Activated CD8-positive, alpha-beta memory T cell treated with anti-CD3 and anti-CD28 coated beads, Interleukin-2, amount 10 ng/mL, durations not matched to agents 7 days and 5 days (primary cell): ENCODE measurements around the gene SLITRK5. TPM values are rescaled to one million over a fixed set of nuclear protein-coding genes. Genes with fewer than 3 reads are reported as not detected.

Experiments
- ATAC-seq: fragments of 150-1000 bp; cut with Tn5 transposase; one replicate; pipeline ENCODE4 v1.10.0; 2021; ENCODE audit warnings: moderate library complexity
- CTCF ChIA-PET: fragments of 350-600 bp; sonication (Branson Sonifier 250); formaldehyde crosslinking; loops from one replicate; lab custom pipeline; 2021; ENCODE audit warnings: antibody characterized with exemption; lab: Charles Lee
- DNase-seq: peaks from one replicate; pipeline ENCODE4 v3.0.0-alpha.2; 2020
- H3K27ac Mint-ChIP-seq: one replicate; pipeline ENCODE4 v1.8.0; 2021; ENCODE audit warnings: mild to moderate bottlenecking, mixed read lengths
- H3K27me3 Mint-ChIP-seq: one replicate; pipeline ENCODE4 v1.8.0; 2021; ENCODE audit warnings: mixed read lengths
- H3K36me3 Mint-ChIP-seq: one replicate; pipeline ENCODE4 v1.8.0; 2021; ENCODE audit warnings: mild to moderate bottlenecking, mixed read lengths
- H3K4me1 Mint-ChIP-seq: one replicate; pipeline ENCODE4 v1.8.0; 2021; ENCODE audit warnings: mixed read lengths
- H3K4me3 Mint-ChIP-seq: one replicate; pipeline ENCODE4 v1.8.0; 2021; ENCODE audit warnings: mild to moderate bottlenecking, moderate library complexity, mixed read lengths
- H3K9me3 Mint-ChIP-seq: one replicate; pipeline ENCODE4 v1.8.0; 2022; ENCODE audit warnings: low read depth, mixed read lengths
- total RNA-seq, 2 experiments: library from RNA; stranded (reverse); gene quantifications; one replicate each; pipeline ENCODE4 v1.2.3, GENCODE V29; 2021

SLITRK5 gene
- total RNA-seq, 2 experiments from 2014 or later = not detected

DNA sequence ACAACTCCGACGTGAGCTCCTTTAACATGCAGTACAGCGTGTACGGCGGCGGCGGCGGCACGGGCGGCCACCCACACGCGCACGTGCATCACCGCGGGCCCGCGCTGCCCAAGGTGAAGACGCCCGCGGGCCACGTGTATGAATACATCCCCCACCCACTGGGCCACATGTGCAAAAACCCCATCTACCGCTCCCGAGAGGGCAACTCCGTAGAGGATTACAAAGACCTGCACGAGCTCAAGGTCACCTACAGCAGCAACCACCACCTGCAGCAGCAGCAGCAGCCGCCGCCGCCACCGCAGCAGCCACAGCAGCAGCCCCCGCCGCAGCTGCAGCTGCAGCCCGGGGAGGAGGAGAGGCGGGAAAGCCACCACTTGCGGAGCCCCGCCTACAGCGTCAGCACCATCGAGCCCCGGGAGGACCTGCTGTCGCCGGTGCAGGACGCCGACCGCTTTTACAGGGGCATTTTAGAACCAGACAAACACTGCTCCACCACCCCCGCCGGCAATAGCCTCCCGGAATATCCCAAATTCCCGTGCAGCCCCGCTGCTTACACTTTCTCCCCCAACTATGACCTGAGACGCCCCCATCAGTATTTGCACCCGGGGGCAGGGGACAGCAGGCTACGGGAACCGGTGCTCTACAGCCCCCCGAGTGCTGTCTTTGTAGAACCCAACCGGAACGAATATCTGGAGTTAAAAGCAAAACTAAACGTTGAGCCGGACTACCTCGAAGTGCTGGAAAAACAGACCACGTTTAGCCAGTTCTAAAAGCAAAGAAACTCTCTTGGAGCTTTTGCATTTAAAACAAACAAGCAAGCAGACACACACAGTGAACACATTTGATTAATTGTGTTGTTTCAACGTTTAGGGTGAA, 6.6 kb downstream of the SLITRK5 start:
- DNase-seq = no peak
- peaks cover 5% of the 10 kb centered on the region for H3K4me1 Mint-ChIP-seq
- H3K4me3 Mint-ChIP-seq = no peak overlapping the region
- no peak for ATAC-seq
- no peak overlapping the region for H3K27ac Mint-ChIP-seq
- H3K9me3 Mint-ChIP-seq = peaks cover 2% of the 10 kb centered on the region
- H3K36me3 Mint-ChIP-seq = peaks cover 5% of the 10 kb centered on the region
- CTCF ChIA-PET = no interaction called here
- H3K27me3 Mint-ChIP-seq = peaks cover 47% of the 10 kb centered on the region

- H3K27ac Mint-ChIP-seq = no peak overlapping the region
- H3K4me3 Mint-ChIP-seq = no peak overlapping the region
- DNase-seq (no peak), ATAC-seq (no peak)
- peaks cover 41% of the 10 kb centered on the region for H3K27me3 Mint-ChIP-seq
- CTCF ChIA-PET = no interaction called here
- peaks cover 2% of the 10 kb centered on the region for H3K9me3 Mint-ChIP-seq
- H3K4me1 Mint-ChIP-seq = peaks cover 5% of the 10 kb centered on the region
- peaks cover 5% of the 10 kb centered on the region for H3K36me3 Mint-ChIP-seq
Observed at GRCh38 chr13:87678372-87678752, 7.2 kb downstream of the SLITRK5 start.

- Mint-ChIP-seq H3K4me1 (peaks cover 5% of the 10 kb centered on the region), H3K4me3 (no peak overlapping the region), H3K36me3 (no peaks in the 10 kb centered on the region), H3K27me3 (peaks cover 26% of the 10 kb centered on the region), H3K9me3 (peaks cover 2% of the 10 kb centered on the region), H3K27ac (no peak overlapping the region)
- CTCF ChIA-PET = no interaction called here
- ATAC-seq (no peak), DNase-seq (no peak)
Observed at GRCh38 chr13:87680298-87680697, 9.1 kb downstream of the SLITRK5 start.

DNA sequence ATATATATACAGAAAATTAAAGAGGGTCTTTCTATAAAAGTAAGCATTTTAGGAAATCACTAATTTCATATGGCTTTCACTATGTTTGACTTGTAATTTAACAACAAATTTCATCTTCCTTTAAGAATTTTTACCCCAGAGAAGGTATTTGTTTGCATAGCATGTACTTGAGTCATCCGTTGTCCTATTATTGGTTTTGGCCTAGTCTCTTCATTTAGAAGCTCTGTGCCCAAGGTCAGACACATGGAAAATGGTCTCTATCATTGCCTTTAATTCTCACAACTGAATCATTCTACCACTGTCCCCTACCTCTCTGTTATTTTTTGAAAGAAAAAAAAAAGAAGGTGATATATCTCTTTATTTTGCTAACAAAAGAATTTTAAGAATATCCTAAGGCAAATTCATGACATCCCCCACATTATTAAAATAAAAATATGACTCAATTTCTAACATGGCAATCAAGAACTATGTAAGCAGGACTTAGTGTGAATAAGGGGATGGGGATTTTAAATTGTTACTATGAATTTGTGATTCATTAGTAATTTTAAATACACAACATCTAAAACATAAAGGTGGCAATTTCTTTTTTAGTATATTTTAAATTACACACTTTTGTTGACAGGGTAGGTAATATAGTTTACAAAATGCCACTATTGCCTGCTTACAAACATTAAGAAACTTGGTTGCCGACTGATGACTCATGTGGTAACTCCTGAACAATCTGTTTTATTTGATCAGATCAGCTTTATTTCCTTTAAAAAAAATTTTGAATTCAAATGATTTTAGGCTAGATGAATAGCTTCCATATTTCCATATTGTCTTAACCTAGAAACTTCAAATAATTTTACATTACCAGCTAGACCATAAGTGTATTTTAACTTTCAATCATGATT, 13.9 kb downstream of the SLITRK5 start:
- Mint-ChIP-seq H3K27me3 (no peaks in the 10 kb centered on the region), H3K9me3 (no peaks in the 10 kb centered on the region), H3K27ac (no peak overlapping the region), H3K4me3 (no peak overlapping the region), H3K4me1 (no peaks in the 10 kb centered on the region), H3K36me3 (no peaks in the 10 kb centered on the region)
- CTCF ChIA-PET = no interaction called here
- ATAC-seq (no peak), DNase-seq (no peak)

DNA sequence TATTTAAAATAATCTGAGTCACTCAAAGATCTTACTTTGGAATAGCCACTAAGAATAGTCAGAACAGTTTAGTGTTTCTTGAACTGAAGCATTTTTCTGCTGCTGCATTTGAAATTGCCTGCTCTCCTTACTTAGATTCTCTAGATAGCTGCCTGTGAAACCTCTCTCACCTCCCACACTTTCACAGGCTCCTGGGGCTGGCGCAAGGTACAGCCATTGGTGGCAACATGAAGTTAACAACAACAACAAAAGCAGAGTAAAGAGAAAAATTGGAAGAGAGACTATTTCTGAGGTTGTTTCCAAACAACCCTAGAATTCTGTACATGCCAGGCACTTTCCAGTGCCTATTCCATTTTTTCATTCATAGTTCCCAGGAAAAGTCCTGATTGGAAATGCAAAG, 25.3 kb downstream of the SLITRK5 start:
- CTCF ChIA-PET = no interaction called here
- ATAC-seq = no peak
- no peak for DNase-seq
- no peak overlapping the region for H3K27ac Mint-ChIP-seq
- no peaks in the 10 kb centered on the region for H3K9me3 Mint-ChIP-seq
- H3K36me3 Mint-ChIP-seq = no peaks in the 10 kb centered on the region
- H3K4me3 Mint-ChIP-seq = no peak overlapping the region
- H3K4me1 Mint-ChIP-seq = no peaks in the 10 kb centered on the region
- no peaks in the 10 kb centered on the region for H3K27me3 Mint-ChIP-seq

DNA sequence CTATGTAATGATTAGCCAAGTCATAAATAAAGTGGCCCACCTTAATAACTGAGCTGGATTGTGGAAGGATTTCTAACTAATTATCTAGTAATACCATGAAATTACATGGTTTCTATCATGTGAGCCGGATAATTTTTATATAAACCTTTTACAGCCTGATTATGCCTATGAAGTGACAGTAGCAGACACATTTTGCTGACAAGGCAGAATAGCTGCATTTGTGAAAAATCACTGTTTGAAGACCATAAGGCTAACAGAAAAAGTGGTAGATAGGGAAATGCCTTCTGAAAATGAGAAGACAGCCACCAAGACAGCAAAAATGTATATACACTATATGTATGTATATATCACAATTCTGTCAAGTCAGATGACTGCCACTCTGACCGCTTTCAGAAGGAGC, 27.1 kb downstream of the SLITRK5 start:
- H3K27me3 Mint-ChIP-seq = no peaks in the 10 kb centered on the region
- no peak overlapping the region for H3K4me3 Mint-ChIP-seq
- no peak for DNase-seq
- CTCF ChIA-PET = no interaction called here
- ATAC-seq = no peak
- no peaks in the 10 kb centered on the region for H3K36me3 Mint-ChIP-seq
- no peak overlapping the region for H3K27ac Mint-ChIP-seq
- H3K4me1 Mint-ChIP-seq = no peaks in the 10 kb centered on the region
- H3K9me3 Mint-ChIP-seq = no peaks in the 10 kb centered on the region

DNA sequence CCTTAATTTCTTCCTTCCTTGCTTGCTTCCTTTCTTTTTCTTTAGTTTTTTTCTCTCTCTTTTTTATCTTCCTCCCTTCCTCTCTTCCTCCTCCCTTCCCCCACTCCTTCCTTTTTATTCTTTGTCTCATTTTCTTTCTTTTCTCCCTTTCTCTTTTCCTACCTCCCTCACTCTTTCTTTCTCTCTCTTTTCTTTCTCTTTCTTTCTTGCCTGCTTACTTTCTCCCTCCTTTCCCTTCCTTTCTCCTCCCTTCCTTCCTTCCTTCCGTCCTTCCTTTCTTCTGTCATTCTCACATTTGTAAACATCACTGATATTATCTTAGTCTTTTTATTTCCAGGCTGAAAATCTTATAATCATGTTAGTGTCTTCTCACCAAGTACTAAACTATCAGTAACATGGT, 38.8 kb downstream of the SLITRK5 start:
- Mint-ChIP-seq H3K36me3 (no peaks in the 10 kb centered on the region), H3K4me1 (no peaks in the 10 kb centered on the region), H3K4me3 (no peak overlapping the region), H3K27me3 (no peaks in the 10 kb centered on the region), H3K9me3 (peaks cover 8% of the 10 kb centered on the region), H3K27ac (no peak overlapping the region)
- ATAC-seq = no peak
- CTCF ChIA-PET = no interaction called here
- no peak for DNase-seq

DNA sequence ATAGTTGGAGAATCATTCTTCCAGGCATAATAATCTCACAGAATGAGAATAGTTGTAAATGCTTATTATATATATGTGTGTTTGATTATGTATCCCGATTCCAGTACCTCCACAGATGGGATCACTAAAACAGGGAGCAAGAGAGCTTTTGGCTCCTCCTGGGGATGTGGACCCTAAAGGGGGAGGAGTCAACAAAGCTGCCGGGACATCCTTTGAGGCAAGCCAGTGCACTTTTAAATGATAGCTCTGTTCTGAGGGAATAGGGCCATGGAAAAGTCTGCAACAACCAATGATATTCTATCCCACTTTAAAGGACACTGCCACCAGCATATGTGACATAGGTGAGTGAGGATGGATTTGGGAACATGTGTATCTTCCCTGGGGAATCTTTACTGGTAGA, 40.8 kb downstream of the SLITRK5 start:
- Mint-ChIP-seq H3K4me1 (no peaks in the 10 kb centered on the region), H3K36me3 (no peaks in the 10 kb centered on the region)

More for the DNA sequence above, 40.8 kb downstream of the SLITRK5 start:
- Mint-ChIP-seq H3K27me3 (no peaks in the 10 kb centered on the region), H3K9me3 (peaks cover 6% of the 10 kb centered on the region), H3K4me3 (no peak overlapping the region), H3K27ac (no peak overlapping the region)
- DNase-seq = no peak
- ATAC-seq = no peak
- CTCF ChIA-PET = no interaction called here
